H9 (cell line): Measurements from ENCODE around the gene DOK6. TPM values are rescaled to one million over a fixed set of nuclear protein-coding genes. Genes with fewer than 3 reads are reported as not detected.

Experiments used
- DNase-seq: peaks from one replicate; pipeline ENCODE4 v3.0.0-alpha.2; 2017
- H2AFZ ChIP-seq: one replicate; pipeline ENCODE4 v1.6.1; 2013; ENCODE audit warnings: mild to moderate bottlenecking, low read length, control low read depth, moderate library complexity
- H2AK5ac ChIP-seq: 2 replicates; pipeline ENCODE4 v1.6.1; 2013; ENCODE audit warnings: low read length, control low read depth, mixed read lengths; ENCODE audit not compliant: insufficient read length
- H2BK120ac ChIP-seq: one replicate; pipeline ENCODE4 v1.6.1; 2013; ENCODE audit warnings: low read depth, mild to moderate bottlenecking, low read length, control low read depth, inconsistent platforms; ENCODE audit not compliant: poor library complexity, severe bottlenecking
- H2BK12ac ChIP-seq: 2 replicates; pipeline ENCODE4 v1.6.1; 2013; ENCODE audit warnings: low read length, control low read depth, mixed read lengths, low read depth; ENCODE audit not compliant: insufficient read length
- H2BK15ac ChIP-seq: 2 replicates; pipeline ENCODE4 v1.6.1; 2013; ENCODE audit warnings: low read depth, low read length, control low read depth
- H2BK20ac ChIP-seq: one replicate; pipeline ENCODE4 v1.6.1; 2013; ENCODE audit warnings: low read depth, mild to moderate bottlenecking, low read length, control low read depth, inconsistent platforms; ENCODE audit not compliant: poor library complexity, severe bottlenecking
- H2BK5ac ChIP-seq: 2 replicates; pipeline ENCODE4 v1.6.1; 2013; ENCODE audit warnings: low read length, control low read depth, mixed read lengths; ENCODE audit not compliant: insufficient read length
- H3K14ac ChIP-seq: 2 replicates; pipeline ENCODE4 v1.6.1; 2013; ENCODE audit warnings: low read length, control low read depth; ENCODE audit not compliant: insufficient read depth
- H3K18ac ChIP-seq: 2 replicates; pipeline ENCODE4 v1.6.1; 2013; ENCODE audit warnings: low read depth, mild to moderate bottlenecking, mixed read lengths, low read length, control low read depth; ENCODE audit not compliant: insufficient read length
- H3K23ac ChIP-seq: 2 replicates; pipeline ENCODE4 v1.6.1; 2013; ENCODE audit warnings: low read length, control low read depth, mixed read lengths, low read depth; ENCODE audit not compliant: insufficient read length
- H3K23me2 ChIP-seq: 2 replicates; pipeline ENCODE4 v1.6.1; 2013; ENCODE audit warnings: low read depth, mild to moderate bottlenecking, mixed read lengths, low read length, control low read depth; ENCODE audit not compliant: insufficient read length, poor library complexity, severe bottlenecking
- H3K27ac ChIP-seq: 2 replicates; pipeline ENCODE4 v1.5.1; 2013; ENCODE audit warnings: low read length, control low read depth, mixed read lengths, low read depth; ENCODE audit not compliant: insufficient read length
- H3K27me3 ChIP-seq: 2 replicates; pipeline ENCODE4 v1.6.1; 2013; ENCODE audit warnings: low read length, control low read depth, inconsistent platforms; ENCODE audit not compliant: insufficient read depth
- H3K4ac ChIP-seq: 2 replicates; pipeline ENCODE4 v1.6.1; 2013; ENCODE audit warnings: low read depth, mild to moderate bottlenecking, control low read depth, inconsistent platforms, low read length, moderate library complexity
- H3K4me1 ChIP-seq: 2 replicates; pipeline ENCODE4 v1.6.1; 2013; ENCODE audit warnings: low read length, control low read depth, inconsistent platforms; ENCODE audit not compliant: insufficient read depth
- H3K4me2 ChIP-seq: 2 replicates; pipeline ENCODE4 v1.6.1; 2013; ENCODE audit warnings: low read length, control low read depth, mixed read lengths; ENCODE audit not compliant: insufficient read length, insufficient read depth
- H3K56ac ChIP-seq: 2 replicates; pipeline ENCODE4 v1.6.1; 2013; ENCODE audit warnings: low read depth, mild to moderate bottlenecking, mixed read lengths, low read length, control low read depth; ENCODE audit not compliant: insufficient read length
- H3K79me1 ChIP-seq: 2 replicates; pipeline ENCODE4 v1.6.1; 2013; ENCODE audit warnings: low read depth, mild to moderate bottlenecking, moderate library complexity, low read length, control low read depth, inconsistent platforms; ENCODE audit not compliant: insufficient read depth, poor library complexity, severe bottlenecking
- H3K79me2 ChIP-seq: 2 replicates; pipeline ENCODE4 v1.6.1; 2013; ENCODE audit warnings: low read length, control low read depth, inconsistent platforms; ENCODE audit not compliant: insufficient read depth
- H3K9ac ChIP-seq: 2 replicates; pipeline ENCODE4 v1.6.1; 2013; ENCODE audit warnings: low read length, control low read depth, mixed read lengths; ENCODE audit not compliant: insufficient read length; ENCODE audit errors: extremely low read depth
- H3K9me3 ChIP-seq: one replicate; pipeline ENCODE4 v1.6.1; 2013; ENCODE audit warnings: low read depth, low read length, inconsistent platforms; ENCODE audit not compliant: control insufficient read depth
- H3T11ph ChIP-seq: one replicate; pipeline ENCODE4 v1.6.1; 2013; ENCODE audit warnings: mild to moderate bottlenecking, low read length, control low read depth, inconsistent platforms
- H4K20me1 ChIP-seq: one replicate; pipeline ENCODE4 v1.6.1; 2013; ENCODE audit not compliant: control insufficient read depth, insufficient read length, insufficient read depth
- H4K5ac ChIP-seq: 2 replicates; pipeline ENCODE4 v1.6.1; 2013; ENCODE audit warnings: low read depth, mild to moderate bottlenecking, mixed read lengths, low read length, control low read depth; ENCODE audit not compliant: insufficient read length
- H4K8ac ChIP-seq: replicated peaks from 2 replicates; pipeline ENCODE4 v1.6.1; 2013; ENCODE audit warnings: low read length, control low read depth, mixed read lengths, low read depth; ENCODE audit not compliant: insufficient read length
- H4K91ac ChIP-seq: 2 replicates; pipeline ENCODE4 v1.6.1; 2013; ENCODE audit warnings: low read depth, mild to moderate bottlenecking, moderate library complexity, mixed read lengths, low read length, control low read depth; ENCODE audit not compliant: insufficient read length
- H3K27ac Mint-ChIP-seq, 3 experiments: 2 replicates in 2 of 3; 3 replicates in 1 of 3; pipeline ENCODE4 v1.8.0; 2020 to 2021; ENCODE audit warnings: mixed read lengths in 3 of 3, mild to moderate bottlenecking in 1 of 3, moderate library complexity in 1 of 3
- H3K27me3 Mint-ChIP-seq: 2 replicates; pipeline ENCODE4 v1.8.0; 2021; ENCODE audit warnings: low read depth, mild to moderate bottlenecking, moderate library complexity, mixed read lengths
- H3K36me3 Mint-ChIP-seq, 3 experiments: 2 replicates in 2 of 3; 3 replicates in 1 of 3; pipeline ENCODE4 v1.8.0; 2020 to 2021; ENCODE audit warnings: low read depth in 3 of 3, mixed read lengths in 3 of 3; ENCODE audit not compliant: insufficient read depth in 1 of 3
- H3K4me1 Mint-ChIP-seq, 2 experiments: 2 replicates each; pipeline ENCODE4 v1.8.0; 2020; ENCODE audit warnings: mixed read lengths in 2 of 2
- H3K4me3 Mint-ChIP-seq, 2 experiments: 2 replicates in 1 of 2; 3 replicates in 1 of 2; pipeline ENCODE4 v1.8.0; 2020 to 2021; ENCODE audit warnings: mild to moderate bottlenecking in 2 of 2, mixed read lengths in 2 of 2, moderate library complexity in 1 of 2
- H3K9me3 Mint-ChIP-seq, 2 experiments: 2 replicates in 1 of 2; 3 replicates in 1 of 2; pipeline ENCODE4 v1.8.0; 2020; ENCODE audit warnings: mild to moderate bottlenecking in 2 of 2, mixed read lengths in 2 of 2, moderate library complexity in 1 of 2
- CTCF ChIP-seq: fragments of 200-600 bp; sonication (generic); conservative IDR thresholded peaks from 3 replicates; pipeline ENCODE4 v1.8.0; 2021; ENCODE audit warnings: antibody characterized with exemption, mild to moderate bottlenecking
- WGBS: extraction: QIAGEN DNeasy Blood & Tissue Kit; methylation state at CpG from one replicate; pipeline ENCODE4 v1.1.7; 2013; ENCODE audit warnings: missing lambda C conversion rate, low lambda C conversion rate, mixed read lengths; ENCODE audit not compliant: insufficient read length; ENCODE audit errors: extremely low coverage; 5-methylcytosine and 5-hydroxymethylcytosine counted together
- total RNA-seq: library from RNA; stranded (reverse); gene quantifications from 2 replicates; pipeline ENCODE4 v1.2.1, GENCODE V29; 2021

DOK6 gene
- total RNA-seq, 1 experiment from 2014 or later: 0.20 TPM

GRCh38 chr18:69787825-69788547 is 387.3 kb downstream of the DOK6 start:
- Histone ChIP-seq H3K23me2 (no peaks in the 10 kb centered on the region), H4K5ac (no peak overlapping the region), H3K79me2 (no peaks in the 10 kb centered on the region), H3K4me1 (no peaks in the 10 kb centered on the region), H3K23ac (no peak overlapping the region), H4K8ac (no peak overlapping the region), H2BK5ac (no peak overlapping the region), H2BK120ac (no peak overlapping the region), H2AK5ac (no peak overlapping the region), H3K56ac (no peak overlapping the region), H2AFZ (no peak overlapping the region), H3K9ac (no peak overlapping the region), H3T11ph (no peak overlapping the region), H3K4me2 (no peak overlapping the region), H2BK20ac (no peak overlapping the region), H3K79me1 (no peaks in the 10 kb centered on the region), H4K91ac (no peak overlapping the region), H3K4ac (no peak overlapping the region), H3K27me3 (no peaks in the 10 kb centered on the region), H2BK15ac (no peak overlapping the region), H3K27ac (no peak overlapping the region), H3K14ac (no peak overlapping the region), H3K18ac (no peak overlapping the region), H4K20me1 (no peaks in the 10 kb centered on the region), H3K9me3 (no peaks in the 10 kb centered on the region), H2BK12ac (no peak overlapping the region)
- no peaks in the 10 kb centered on the region for H3K27me3 Mint-ChIP-seq
- TF ChIP-seq CTCF: no peak
- H3K4me1 Mint-ChIP-seq: peaks cover 0 to 8% of the 10 kb centered on the region in 2 experiments; a peak in 2 of 4 replicates
- no CpG with 5 or more reads among the region's 4 CpGs for WGBS
- peak overlapping the region in 1 of 3 experiments; percentile 46; a peak in 1 of 7 replicates for H3K27ac Mint-ChIP-seq
- no peaks in the 10 kb centered on the region for H3K9me3 Mint-ChIP-seq
- H3K4me3 Mint-ChIP-seq: no peak overlapping the region
- DNase-seq: no peak
- no peaks in the 10 kb centered on the region for H3K36me3 Mint-ChIP-seq
